CD4-positive, alpha-beta T cell treated with Interleukin-2 at 100 ng/mL for 4 hours (primary cell): ENCODE measurements around the gene MRPL2.

Experiments
- DNase-seq: peaks from one replicate; pipeline ENCODE4 v3.0.0-alpha.2; 2020; ENCODE audit warnings: low spot score

Gene MRPL2

GRCh38 chr6:43059168-43060033 is at the start of gene MRPL2, which contains the start of gene KLC4:
MRPL2 (minus strand) TSS chr6:43059434; CDS start chr6:43059381, 53 bp downstream.
KLC4 (plus strand) TSS chr6:43059631; CDS start chr6:43061336, 1,705 bp downstream.
- peak; percentile 98 for DNase-seq

- DNase-seq = no peak
Observed at GRCh38 chr6:43107344-43108062, 48.3 kb upstream of the MRPL2 start.

- DNase-seq = no peak
Observed at GRCh38 chr6:43105538-43106222, 46.4 kb upstream of the MRPL2 start.

- no peak for DNase-seq
Observed at GRCh38 chr6:43103253-43103876, 44.1 kb upstream of the MRPL2 start.

GRCh38 chr6:43101497-43101896 is 42.3 kb upstream of the MRPL2 start:
- DNase-seq = no peak

GRCh38 chr6:43097502-43097901 is 38.3 kb upstream of the MRPL2 start:
- no peak for DNase-seq

GRCh38 chr6:43097098-43097489 is 37.9 kb upstream of the MRPL2 start:
- no peak for DNase-seq

GRCh38 chr6:43096451-43097097 is 37.3 kb upstream of the MRPL2 start:
- no peak for DNase-seq

- DNase-seq = no peak
Observed at GRCh38 chr6:43095939-43096338, 36.7 kb upstream of the MRPL2 start.

GRCh38 chr6:43093436-43094289 is 34.4 kb upstream of the MRPL2 start:
- DNase-seq = no peak

GRCh38 chr6:43092635-43093034 is 33.4 kb upstream of the MRPL2 start:
- no peak for DNase-seq

GRCh38 chr6:43091436-43091991 is 32.3 kb upstream of the MRPL2 start:
- no peak for DNase-seq

- DNase-seq = no peak
Observed at GRCh38 chr6:43091020-43091419, 31.8 kb upstream of the MRPL2 start.

- DNase-seq = no peak
Observed at GRCh38 chr6:43090559-43090956, 31.3 kb upstream of the MRPL2 start.

- no peak for DNase-seq
Observed at GRCh38 chr6:43089874-43090558, 30.8 kb upstream of the MRPL2 start.

GRCh38 chr6:43089467-43089866 is 30.2 kb upstream of the MRPL2 start:
- DNase-seq = no peak

GRCh38 chr6:43088654-43089056 is 29.4 kb upstream of the MRPL2 start:
- no peak for DNase-seq

- DNase-seq = no peak
Observed at GRCh38 chr6:43086022-43086658, 26.9 kb upstream of the MRPL2 start.
